Posterior cingulate gyrus (tissue), 11 donors: Measurements from ENCODE around the gene LAMB4.
A peak's percentile ranks its signal among the peaks of the same experiment; 100 is the strongest.

Experiments used
- DNase-seq, 10 donors: peaks; one replicate each; pipeline versions ENCODE4 v3.0.0 to v3.0.0-alpha.2; 2020 to 2021; ENCODE audit warnings: mixed read lengths in 3 of 10
- intact Hi-C: fragments of 100-400 bp; cut with DNase I; formaldehyde crosslinking; loops from one replicate; pipeline ENCODE4 v1.15.1; 2023

LAMB4 gene, protein sequence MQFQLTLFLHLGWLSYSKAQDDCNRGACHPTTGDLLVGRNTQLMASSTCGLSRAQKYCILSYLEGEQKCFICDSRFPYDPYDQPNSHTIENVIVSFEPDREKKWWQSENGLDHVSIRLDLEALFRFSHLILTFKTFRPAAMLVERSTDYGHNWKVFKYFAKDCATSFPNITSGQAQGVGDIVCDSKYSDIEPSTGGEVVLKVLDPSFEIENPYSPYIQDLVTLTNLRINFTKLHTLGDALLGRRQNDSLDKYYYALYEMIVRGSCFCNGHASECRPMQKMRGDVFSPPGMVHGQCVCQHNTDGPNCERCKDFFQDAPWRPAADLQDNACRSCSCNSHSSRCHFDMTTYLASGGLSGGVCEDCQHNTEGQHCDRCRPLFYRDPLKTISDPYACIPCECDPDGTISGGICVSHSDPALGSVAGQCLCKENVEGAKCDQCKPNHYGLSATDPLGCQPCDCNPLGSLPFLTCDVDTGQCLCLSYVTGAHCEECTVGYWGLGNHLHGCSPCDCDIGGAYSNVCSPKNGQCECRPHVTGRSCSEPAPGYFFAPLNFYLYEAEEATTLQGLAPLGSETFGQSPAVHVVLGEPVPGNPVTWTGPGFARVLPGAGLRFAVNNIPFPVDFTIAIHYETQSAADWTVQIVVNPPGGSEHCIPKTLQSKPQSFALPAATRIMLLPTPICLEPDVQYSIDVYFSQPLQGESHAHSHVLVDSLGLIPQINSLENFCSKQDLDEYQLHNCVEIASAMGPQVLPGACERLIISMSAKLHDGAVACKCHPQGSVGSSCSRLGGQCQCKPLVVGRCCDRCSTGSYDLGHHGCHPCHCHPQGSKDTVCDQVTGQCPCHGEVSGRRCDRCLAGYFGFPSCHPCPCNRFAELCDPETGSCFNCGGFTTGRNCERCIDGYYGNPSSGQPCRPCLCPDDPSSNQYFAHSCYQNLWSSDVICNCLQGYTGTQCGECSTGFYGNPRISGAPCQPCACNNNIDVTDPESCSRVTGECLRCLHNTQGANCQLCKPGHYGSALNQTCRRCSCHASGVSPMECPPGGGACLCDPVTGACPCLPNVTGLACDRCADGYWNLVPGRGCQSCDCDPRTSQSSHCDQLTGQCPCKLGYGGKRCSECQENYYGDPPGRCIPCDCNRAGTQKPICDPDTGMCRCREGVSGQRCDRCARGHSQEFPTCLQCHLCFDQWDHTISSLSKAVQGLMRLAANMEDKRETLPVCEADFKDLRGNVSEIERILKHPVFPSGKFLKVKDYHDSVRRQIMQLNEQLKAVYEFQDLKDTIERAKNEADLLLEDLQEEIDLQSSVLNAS (N-terminal part only)

GRCh38 chr7:108130261-108130660, at the start of gene LAMB4:
LAMB4 (minus strand) TSS chr7:108130361; CDS start chr7:108123164, 7,197 bp downstream.
- intact Hi-C loops, result no loop called here
- DNase-seq, result no peak

DNA sequence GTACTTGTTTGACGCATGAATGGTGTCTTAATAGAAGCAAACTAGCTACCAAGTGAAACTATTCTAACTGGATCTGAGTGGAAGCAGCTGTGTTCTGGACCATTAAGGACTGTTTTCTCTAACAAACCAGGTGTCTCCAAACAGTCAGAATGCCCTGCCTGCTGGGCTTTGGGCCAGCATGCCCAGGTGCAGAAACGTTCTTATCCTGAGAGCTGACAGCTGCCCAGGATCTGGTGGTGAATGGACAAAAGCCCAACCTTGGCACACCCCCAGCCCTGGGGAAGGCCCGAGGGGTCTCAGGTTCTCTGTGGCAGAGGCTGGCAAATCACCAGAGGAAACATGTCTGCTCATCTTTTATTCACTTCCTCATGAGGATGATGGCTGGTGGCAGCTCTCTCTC, 48.2 kb upstream of the LAMB4 start:
- intact Hi-C loops, result no loop called here
- peak in 2 of 10 donors; percentile 55 to 61 for DNase-seq

GRCh38 chr7:108171164-108171563, 41.0 kb upstream of the LAMB4 start:
- DNase-seq, result no peak
- intact Hi-C loops, result no loop called here

DNA sequence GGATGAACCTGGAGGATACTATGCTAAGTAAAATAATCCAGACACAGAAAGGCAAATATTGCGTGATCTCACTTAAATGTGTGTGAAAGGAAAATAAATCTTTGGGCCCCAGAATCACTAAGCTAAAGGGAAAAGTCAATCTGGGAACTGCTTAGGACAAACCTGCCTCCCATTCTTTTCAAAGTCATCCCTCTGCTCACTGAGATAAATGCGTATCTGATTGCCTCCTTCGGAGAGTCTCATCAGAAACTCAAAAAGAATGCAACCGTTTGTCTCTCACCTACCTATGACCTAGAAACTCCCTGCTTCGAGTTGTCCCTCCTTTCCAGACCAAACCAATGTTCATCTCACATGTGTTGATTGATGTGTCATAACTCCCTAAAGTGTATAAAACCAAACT, 40.1 kb upstream of the LAMB4 start:
- no peak for DNase-seq
- intact Hi-C loops, result no loop called here

DNA sequence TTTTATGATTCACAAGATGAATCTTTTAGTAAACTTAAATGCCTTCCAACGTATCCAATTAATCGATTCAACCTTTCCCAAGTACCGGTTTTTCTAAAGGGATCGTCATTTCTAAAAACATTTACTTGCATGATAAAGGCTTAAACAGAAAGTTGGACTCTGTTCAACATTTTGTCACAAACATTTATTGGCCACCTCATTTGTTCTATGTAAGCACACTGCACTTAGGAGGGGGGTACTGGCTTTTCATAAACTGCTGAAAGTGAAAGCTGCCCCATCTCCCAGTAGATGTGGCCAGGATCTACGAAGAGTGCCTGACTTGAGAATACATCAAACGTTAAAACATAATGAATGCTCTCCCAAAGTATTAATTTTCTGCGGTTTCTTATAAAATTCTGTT, 37.3 kb upstream of the LAMB4 start:
- intact Hi-C loops, result no loop called here
- no peak for DNase-seq

GRCh38 chr7:108166687-108167086, 36.5 kb upstream of the LAMB4 start:
- no peak for DNase-seq
- intact Hi-C loops, result no loop called here

DNA sequence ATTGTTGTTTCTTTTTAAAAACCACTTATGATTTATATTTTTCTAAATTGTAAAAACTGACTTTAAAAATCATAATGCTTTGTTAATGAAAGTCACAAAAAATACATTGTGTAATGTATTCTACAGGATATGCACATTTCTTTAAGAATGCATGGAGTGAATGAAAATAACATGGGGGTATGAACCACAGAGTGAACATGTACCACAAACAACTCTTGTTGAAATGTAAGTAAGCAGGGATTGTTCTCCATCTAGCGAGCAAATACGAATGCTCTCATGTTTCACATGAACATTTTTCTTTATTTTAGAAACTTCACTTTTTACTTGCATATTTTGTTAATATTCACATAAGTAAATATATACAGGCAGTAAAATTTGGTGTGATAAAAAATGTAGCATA, 35.6 kb upstream of the LAMB4 start:
- no peak for DNase-seq
- intact Hi-C loops, result no loop called here

DNA sequence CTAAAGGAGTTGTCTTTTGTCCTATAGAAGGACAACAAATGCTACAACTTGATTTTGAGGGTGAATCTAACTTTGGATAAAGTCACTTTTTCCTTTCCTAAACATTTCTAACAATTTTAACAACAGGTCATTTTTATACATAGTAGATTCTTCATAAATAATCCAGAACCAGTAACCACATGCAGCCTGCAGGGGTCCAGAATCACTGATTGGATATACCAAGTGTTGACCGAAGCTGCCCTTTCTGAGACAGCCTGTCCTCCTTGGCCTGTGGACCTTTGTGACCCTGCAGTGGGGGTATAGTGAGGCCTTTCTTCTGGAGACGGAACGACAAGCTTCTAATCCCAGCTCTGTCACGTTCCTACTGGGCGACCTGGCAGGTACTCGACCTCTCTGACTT, 34.8 kb upstream of the LAMB4 start:
- intact Hi-C loops, result no loop called here

DNA sequence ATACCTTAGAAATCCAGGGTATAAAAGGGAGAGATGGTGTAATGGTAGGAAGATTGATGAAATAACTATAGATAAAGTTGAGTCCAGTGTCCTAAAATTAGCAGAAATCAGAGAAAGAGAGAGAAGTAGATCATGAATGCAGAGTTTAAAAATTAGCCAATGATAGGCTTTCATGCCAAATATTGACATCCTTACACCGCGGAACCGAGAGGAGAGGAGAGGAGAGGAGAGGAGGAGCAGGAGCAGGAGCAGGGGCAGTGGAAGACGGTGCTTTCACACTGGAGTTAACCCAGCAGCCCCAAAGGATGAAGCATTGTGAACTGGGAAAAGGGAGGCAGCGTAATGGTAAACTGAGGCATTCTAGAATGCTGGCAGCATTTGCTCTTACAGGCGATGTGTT, 34.2 kb upstream of the LAMB4 start:
- no peak for DNase-seq
- intact Hi-C loops, result no loop called here

More for the DNA sequence above, 34.8 kb upstream of the LAMB4 start:
- no peak for DNase-seq

DNA sequence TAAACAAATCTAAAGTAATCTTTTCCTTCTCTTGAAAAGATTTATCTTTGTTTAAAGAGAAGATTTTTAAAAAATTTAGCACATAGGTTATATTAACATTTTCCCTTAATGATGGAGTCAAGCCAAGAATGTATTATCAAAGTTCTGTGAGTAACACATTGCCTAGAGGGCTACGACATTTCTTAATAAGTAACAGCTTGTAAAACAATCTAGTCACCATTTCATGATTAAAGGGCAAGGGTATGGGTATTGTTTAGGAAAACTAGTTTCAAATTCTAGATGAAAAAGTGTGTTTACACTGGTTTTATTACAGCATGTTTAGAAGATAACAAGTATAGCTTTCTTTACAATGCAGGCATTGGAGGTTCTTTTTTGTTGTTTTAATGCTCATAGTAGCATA, 28.6 kb upstream of the LAMB4 start:
- intact Hi-C loops, result no loop called here
- no peak for DNase-seq

DNA sequence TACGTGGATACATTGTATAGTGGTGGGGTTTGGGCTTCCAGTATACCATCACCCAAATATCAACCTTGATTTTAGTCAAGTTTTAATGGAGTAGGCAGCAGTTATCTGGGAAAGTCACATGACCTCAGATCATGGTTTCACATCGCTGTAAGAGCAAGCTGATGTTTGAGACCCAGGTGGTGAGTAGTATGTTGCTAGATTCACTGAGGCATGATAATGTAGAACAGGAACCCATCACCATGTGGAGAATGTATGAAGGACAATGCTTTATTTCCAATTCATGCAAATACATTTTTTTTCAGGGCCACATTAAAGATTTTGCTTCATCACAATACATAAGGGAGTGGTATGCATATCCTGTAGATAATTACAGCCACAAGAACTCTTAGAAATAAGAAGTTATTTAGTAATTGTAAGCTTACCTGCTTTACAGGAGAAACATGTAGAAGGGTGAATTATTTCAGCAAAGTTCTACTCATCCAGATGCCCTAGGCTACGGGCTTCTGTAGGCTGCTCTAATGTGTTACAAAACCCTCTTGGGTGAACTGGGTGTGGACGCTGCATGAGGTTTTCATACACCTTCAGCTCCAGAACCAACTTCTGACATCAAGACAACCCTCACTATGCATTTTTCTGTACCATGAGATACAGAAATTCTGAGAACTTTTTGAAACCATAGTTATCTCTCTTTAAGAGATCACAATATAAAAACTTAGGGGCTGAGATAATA, 27.6 kb upstream of the LAMB4 start:
- intact Hi-C loops, result no loop called here
- DNase-seq, result no peak

GRCh38 chr7:108156897-108157605, 26.9 kb upstream of the LAMB4 start:
- DNase-seq, result no peak
- intact Hi-C loops, result no loop called here

- intact Hi-C loops, result no loop called here
These were observed 22.0 kb upstream of the LAMB4 start for GRCh38 chr7:108152198-108152597.

GRCh38 chr7:108149908-108150307, 19.7 kb upstream of the LAMB4 start:
- no peak for DNase-seq
- intact Hi-C loops, result loop anchor here (5.0 to 10.0 kb wide), 2 partner anchors 43 to 405 kb away; partner anchors contain the start of gene CBLL1

More at GRCh38 chr7:108152198-108152597, 22.0 kb upstream of the LAMB4 start:
- no peak for DNase-seq

- DNase-seq, result no peak
- intact Hi-C loops, result loop anchor here (5.0 to 10.0 kb wide), 2 partner anchors 42 to 404 kb away; partner anchors contain the start of gene CBLL1
These were observed 19.0 kb upstream of the LAMB4 start for GRCh38 chr7:108149119-108149518.

- intact Hi-C loops, result loop anchor here (5.0 to 10.0 kb wide), 2 partner anchors 40 to 402 kb away; partner anchors contain the start of gene CBLL1
These were observed 16.9 kb upstream of the LAMB4 start for GRCh38 chr7:108147031-108147563.

DNA sequence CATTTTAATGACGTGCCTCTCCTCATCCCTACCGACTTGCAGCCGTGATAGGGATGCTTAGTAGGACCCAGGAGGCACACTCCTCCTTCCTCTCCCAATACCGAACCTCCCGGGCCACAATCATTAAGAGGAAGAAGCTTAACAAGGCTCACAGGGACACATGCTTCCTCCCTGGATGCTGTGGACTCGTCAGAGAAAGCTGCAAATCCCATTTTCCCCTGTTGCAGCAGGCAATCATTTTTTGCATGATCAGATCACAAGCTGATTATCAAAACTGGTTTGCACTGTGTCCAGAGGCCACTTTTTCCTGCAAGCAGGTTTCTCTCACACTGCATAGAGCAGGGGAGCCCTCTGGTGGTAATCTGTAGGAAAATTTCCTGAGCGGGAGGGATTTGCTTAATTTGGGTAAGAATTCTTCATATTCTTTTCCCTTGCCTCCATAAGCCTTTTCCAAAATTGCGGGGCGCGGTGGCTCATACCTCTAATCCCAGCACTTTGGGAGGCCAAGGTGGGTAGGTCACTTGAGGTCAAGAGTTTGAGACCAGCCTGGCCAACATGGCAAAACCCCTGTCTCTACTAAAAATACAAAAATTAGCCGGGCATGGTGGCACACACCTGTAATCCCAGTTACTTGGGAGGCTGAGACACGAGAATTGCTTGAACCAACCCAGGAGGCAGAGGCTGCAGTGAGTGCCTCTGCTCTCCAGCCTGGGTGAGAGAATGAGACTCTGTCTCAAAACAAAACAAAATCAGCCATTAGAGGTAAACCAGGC, 16.1 kb upstream of the LAMB4 start:
- DNase-seq, result peak in 8 of 10 donors; percentile 48 to 88 (median 63)
- intact Hi-C loops, result loop anchor here (5.0 to 10.0 kb wide), 2 partner anchors 39 to 401 kb away; partner anchors contain the start of gene CBLL1

More at GRCh38 chr7:108147031-108147563, 16.9 kb upstream of the LAMB4 start:
- DNase-seq, result peak in 1 of 10 donors; percentile 37

GRCh38 chr7:108145401-108145800, 15.2 kb upstream of the LAMB4 start:
- DNase-seq, result peak in 1 of 10 donors; percentile 47
- intact Hi-C loops, result loop anchor here (5.0 to 10.0 kb wide), 2 partner anchors 38 to 401 kb away; partner anchors contain the start of gene CBLL1
